Sigmoid colon (tissue), 7 donors: ENCODE results near the gene OSBP2. TPM values are rescaled to one million over a fixed set of nuclear protein-coding genes. Genes with fewer than 3 reads are reported as not detected.

Experiments
- DNase-seq: peaks from one replicate; pipeline ENCODE4 v3.0.0-alpha.2; 2019
- H3K27ac ChIP-seq, 4 donors: fragments of 200-600 bp; sonication (generic); one replicate each; pipeline ENCODE4 v1.5.1; 2016 to 2019; ENCODE audit warnings: mild to moderate bottlenecking in 1 of 4
- H3K27me3 ChIP-seq, 3 donors: fragments of 200-600 bp; sonication (generic); one replicate each; pipeline ENCODE4 v1.5.1; 2019; ENCODE audit warnings: mild to moderate bottlenecking in 1 of 3
- H3K36me3 ChIP-seq, 4 donors: fragments of 200-600 bp; sonication (generic); one replicate each; pipeline ENCODE4 v1.5.1; 2016 to 2019
- H3K4me1 ChIP-seq, 4 donors: fragments of 200-600 bp; sonication (generic); one replicate each; pipeline ENCODE4 v1.5.1; 2017 to 2019
- H3K4me3 ChIP-seq, 4 donors: fragments of 200-600 bp; sonication (generic); one replicate each; pipeline ENCODE4 v1.5.1; 2017 to 2019; ENCODE audit warnings: mild to moderate bottlenecking in 2 of 4, moderate library complexity in 1 of 4
- H3K9me3 ChIP-seq, 4 donors: fragments of 200-600 bp in 3 of 4; sonication (generic) in 3 of 4; one replicate each; pipeline versions ENCODE4 v1.5.1 to v1.6.1; 2013 to 2019
- EP300 ChIP-seq, 4 donors: sonication (generic); formaldehyde crosslinking; IDR thresholded peaks; one replicate each; pipeline ENCODE4 v1.6.1; 2017; ENCODE audit warnings: antibody characterized with exemption in 4 of 4
- POLR2A ChIP-seq, 2 donors: fragments of 450-650 bp; IDR thresholded peaks; one replicate each; pipeline ENCODE4 v1.6.1; 2016; ENCODE audit warnings: antibody characterized with exemption in 2 of 2, mild to moderate bottlenecking in 2 of 2, moderate library complexity in 2 of 2
- POLR2AphosphoS5 ChIP-seq, 4 donors: sonication (generic); formaldehyde crosslinking; IDR thresholded peaks; one replicate each; pipeline ENCODE4 v1.6.1; 2017; ENCODE audit warnings: antibody characterized with exemption in 4 of 4
- WGBS, 2 donors: extraction: QIAGEN DNeasy Blood & Tissue Kit; methylation state at CpG; one replicate each; pipeline ENCODE4 v1.1.7; 2013; 5-methylcytosine and 5-hydroxymethylcytosine counted together
- intact Hi-C: fragments of 100-400 bp; cut with DNase I; formaldehyde crosslinking; loops from one replicate; pipeline ENCODE4 v1.15.1; 2023
- polyA plus RNA-seq, 3 donors: library from polyadenylated mRNA; stranded (reverse); fragments of 200-250 nt; gene quantifications; one replicate each; pipeline ENCODE4 v1.2.3, GENCODE V29; 2013
- total RNA-seq, 4 donors: library from RNA; depleted of rRNA; stranded (reverse); fragments of >200 nt; gene quantifications; one replicate each; pipeline ENCODE4 v1.1.0, GENCODE V29; 2016
- TF ChIP-seq, protein P1 (sequence below), 4 experiments: fragments of 450-650 bp in 3 of 4; fragments of 200-600 bp in 1 of 4; IDR thresholded peaks; one replicate each; pipeline ENCODE4 v1.5.1; 2016 to 2019; ENCODE audit warnings: antibody characterized with exemption in 4 of 4, mild to moderate bottlenecking in 3 of 4, moderate library complexity in 2 of 4
- donor health status: healthy with polysubstance abuse.
- donor health status: Bipolar disorder and iron deficiency.
- donor health status: healthy.

OSBP2 gene
- total and polyA plus RNA-seq, 7 donors, result 1.2 to 3.0 (median 1.6) TPM

DNA sequence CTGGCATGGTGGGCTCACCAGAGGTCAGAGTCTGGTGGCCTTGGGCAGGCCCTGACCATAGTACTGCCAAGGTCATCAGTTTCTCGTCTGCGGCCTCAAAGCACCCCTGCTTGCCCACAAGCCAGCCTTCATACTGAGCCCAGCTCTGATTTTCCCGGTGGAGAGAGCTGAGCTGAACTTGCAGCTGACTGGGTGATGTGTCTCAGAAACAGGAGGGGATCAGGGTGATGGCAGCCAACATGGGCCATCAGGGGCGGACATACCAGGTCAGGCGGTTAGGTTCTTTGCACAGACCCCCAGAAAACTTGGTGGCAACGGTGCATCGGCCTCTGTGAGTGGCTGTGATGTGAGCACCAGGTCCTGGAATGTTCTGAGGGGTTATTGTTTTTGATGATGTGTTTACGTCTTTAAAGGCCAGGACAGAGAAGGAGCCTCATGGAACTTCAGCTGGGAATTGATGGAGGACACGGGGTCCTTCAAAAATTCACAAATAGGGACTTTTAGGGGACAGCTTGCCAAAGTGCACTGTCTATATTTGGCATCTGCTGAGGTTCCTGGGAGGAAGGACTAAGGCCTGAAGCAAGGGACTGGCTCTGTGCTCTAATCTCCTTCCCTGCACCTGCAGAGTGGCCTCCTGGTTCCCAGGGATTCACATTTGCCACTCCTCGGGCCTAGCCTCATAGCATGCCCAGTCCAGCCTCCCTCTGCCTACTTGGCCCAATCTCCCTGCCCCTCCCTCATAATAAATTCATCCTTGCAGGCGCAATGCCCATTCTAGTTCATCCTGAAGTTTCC lies 131.2 kb downstream of the OSBP2 start:
- H3K9me3 ChIP-seq, result no peaks in the 10 kb centered on the region
- intact Hi-C loops, result no loop called here
- DNase-seq, result no peak
- TF ChIP-seq POLR2AphosphoS5 (IDR thresholded peaks at IDR 0.05) (no peak), EP300 (IDR thresholded peaks at IDR 0.05) (no peak), POLR2A (IDR thresholded peaks at IDR 0.05) (no peak)
- TF ChIP-seq, protein P1, sequence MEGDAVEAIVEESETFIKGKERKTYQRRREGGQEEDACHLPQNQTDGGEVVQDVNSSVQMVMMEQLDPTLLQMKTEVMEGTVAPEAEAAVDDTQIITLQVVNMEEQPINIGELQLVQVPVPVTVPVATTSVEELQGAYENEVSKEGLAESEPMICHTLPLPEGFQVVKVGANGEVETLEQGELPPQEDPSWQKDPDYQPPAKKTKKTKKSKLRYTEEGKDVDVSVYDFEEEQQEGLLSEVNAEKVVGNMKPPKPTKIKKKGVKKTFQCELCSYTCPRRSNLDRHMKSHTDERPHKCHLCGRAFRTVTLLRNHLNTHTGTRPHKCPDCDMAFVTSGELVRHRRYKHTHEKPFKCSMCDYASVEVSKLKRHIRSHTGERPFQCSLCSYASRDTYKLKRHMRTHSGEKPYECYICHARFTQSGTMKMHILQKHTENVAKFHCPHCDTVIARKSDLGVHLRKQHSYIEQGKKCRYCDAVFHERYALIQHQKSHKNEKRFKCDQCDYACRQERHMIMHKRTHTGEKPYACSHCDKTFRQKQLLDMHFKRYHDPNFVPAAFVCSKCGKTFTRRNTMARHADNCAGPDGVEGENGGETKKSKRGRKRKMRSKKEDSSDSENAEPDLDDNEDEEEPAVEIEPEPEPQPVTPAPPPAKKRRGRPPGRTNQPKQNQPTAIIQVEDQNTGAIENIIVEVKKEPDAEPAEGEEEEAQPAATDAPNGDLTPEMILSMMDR (IDR thresholded peaks at IDR 0.05), result no peak
- H3K27me3 ChIP-seq, result peaks cover 0 to 42% (median 22%) of the 10 kb centered on the region in 3 donors
- H3K4me3 ChIP-seq, result no peak overlapping the region
- H3K27ac ChIP-seq, result no peak overlapping the region
- peaks cover 0 to 23% (median 13%) of the 10 kb centered on the region in 4 donors for H3K4me1 ChIP-seq
- H3K36me3 ChIP-seq, result no peaks in the 10 kb centered on the region
- 85 to 88% methylated on average over 11 of the region's 11 CpGs for WGBS, 2 donors

DNA sequence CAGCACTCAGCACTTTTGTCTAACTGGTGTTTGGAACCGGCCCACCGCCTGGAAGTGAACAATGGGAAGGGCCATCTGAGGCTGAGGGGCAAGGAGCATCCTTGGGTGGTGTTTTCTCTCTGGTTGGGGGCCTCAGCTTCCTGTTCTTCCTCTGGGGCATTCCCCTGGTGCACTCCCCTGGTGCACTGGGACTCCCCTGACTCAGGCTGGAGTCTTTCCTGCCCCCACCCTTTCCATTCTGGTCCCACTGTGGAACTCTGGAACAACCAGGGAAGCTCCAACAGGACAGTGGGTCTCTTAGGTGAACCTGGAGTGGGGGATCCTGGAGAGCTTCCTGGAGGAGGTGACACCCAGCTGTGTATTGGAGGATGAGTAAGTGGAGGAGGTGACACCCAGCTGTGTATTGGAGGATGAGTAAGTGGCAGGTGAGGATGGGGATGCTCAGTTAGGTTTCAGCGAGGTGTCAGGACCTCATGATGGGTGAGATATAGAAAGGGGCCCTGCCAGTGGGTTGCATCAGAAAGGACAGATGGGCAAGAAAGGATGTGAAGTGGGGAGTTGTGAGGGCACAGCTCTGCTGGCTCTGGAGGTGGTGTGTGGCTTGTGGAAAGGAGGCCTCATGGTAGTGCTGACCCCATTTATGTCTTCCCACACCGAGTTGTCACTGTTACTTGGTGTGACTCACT lies 132.1 kb downstream of the OSBP2 start:
- peaks cover 0 to 33% (median 13%) of the 10 kb centered on the region in 3 donors for H3K27me3 ChIP-seq
- no peaks in the 10 kb centered on the region for H3K36me3 ChIP-seq
- H3K27ac ChIP-seq, result no peak overlapping the region
- no peak for TF ChIP-seq POLR2A (IDR thresholded peaks at IDR 0.05)
- no peak for TF ChIP-seq POLR2AphosphoS5 (IDR thresholded peaks at IDR 0.05)
- TF ChIP-seq, protein P1 (IDR thresholded peaks at IDR 0.05), result no peak
- no peak for TF ChIP-seq EP300 (IDR thresholded peaks at IDR 0.05)
- WGBS, 2 donors, result 89 to 93% methylated on average over 4 of the region's 4 CpGs
- H3K4me1 ChIP-seq, result peaks cover 0 to 27% (median 14%) of the 10 kb centered on the region in 4 donors
- H3K9me3 ChIP-seq, result no peaks in the 10 kb centered on the region
- DNase-seq, result no peak
- intact Hi-C loops, result no loop called here
- H3K4me3 ChIP-seq, result no peak overlapping the region

DNA sequence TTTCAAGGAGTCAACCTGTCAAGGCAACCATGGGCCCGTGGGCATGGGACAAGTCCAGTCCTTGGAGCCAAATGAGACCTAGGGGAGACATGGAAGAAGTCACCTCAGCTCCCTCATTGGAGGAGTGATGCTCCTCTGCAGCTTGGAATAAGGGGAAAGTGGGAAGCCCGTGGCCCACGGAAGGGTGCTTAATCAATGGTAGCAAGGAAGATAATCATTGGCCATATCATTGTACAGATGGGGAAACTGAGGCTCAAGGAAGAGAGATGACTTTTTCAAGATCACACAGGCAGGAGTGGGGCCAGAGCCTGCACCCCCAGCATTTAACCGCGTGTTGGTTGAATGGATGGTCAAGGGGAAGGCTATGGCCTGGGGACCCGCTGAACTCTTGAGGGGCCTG lies 133.0 kb downstream of the OSBP2 start:
- H3K9me3 ChIP-seq, result no peaks in the 10 kb centered on the region
- H3K4me1 ChIP-seq, result peaks cover 0 to 19% (median 5%) of the 10 kb centered on the region in 4 donors
- TF ChIP-seq, protein P1 (IDR thresholded peaks at IDR 0.05), result no peak
- TF ChIP-seq EP300 (IDR thresholded peaks at IDR 0.05) (no peak), POLR2AphosphoS5 (IDR thresholded peaks at IDR 0.05) (no peak), POLR2A (IDR thresholded peaks at IDR 0.05) (no peak)
- 91 to 93% methylated on average over 6 of the region's 6 CpGs for WGBS, 2 donors
- H3K4me3 ChIP-seq, result no peak overlapping the region
- no peak overlapping the region for H3K27ac ChIP-seq
- intact Hi-C loops, result no loop called here
- peaks cover 0 to 25% (median 5%) of the 10 kb centered on the region in 3 donors for H3K27me3 ChIP-seq
- DNase-seq, result no peak
- no peaks in the 10 kb centered on the region for H3K36me3 ChIP-seq

DNA sequence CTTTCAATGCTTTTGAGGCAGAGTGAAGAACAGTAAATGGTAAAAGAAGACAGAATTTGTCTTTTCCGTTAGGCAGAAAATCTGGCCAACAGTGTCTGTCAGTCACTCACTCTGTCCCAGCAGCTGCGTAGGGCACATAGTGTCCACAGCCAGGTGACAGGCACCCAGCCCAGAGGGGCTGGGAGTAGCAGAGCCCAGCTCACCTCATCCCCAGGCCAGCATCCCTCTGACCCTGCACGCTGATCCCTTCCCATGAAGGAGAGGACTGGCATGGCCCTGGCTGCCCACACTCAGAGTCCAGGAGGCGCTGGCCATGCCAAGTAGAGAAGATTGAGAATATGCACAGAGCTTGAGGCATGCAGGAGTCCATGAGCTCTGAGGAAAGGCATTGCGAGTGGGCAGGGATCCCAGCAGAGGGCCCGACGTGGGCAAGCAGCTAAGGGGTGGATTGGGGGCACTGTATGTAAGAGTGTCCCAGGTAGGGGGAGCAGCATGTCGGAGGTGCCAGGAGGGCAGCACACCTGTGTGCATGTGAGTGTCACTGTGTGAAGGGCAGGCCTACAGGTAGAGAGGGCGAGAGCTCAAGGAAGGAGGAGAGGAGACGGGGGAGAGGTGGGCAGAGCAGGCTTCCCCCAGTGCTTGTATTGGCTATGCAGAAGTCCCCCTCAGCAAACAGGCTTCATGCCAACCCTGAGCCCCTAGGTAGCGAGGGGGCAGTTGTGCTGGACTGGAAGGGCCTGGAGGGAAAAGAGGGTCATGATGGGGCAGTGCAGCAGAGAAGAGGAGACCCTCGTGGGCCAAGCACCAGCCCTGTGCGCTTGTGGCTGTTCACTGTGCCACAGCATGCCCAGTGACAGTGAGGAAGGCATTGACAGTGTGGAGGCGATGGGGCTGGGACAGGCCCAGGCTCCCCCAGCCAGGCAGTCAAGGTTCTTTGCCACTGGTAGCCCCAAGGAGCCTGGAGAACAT lies 133.8 kb downstream of the OSBP2 start:
- WGBS, 2 donors, result 91 to 94% methylated on average over 14 of the region's 14 CpGs

More for the DNA sequence above, 133.8 kb downstream of the OSBP2 start:
- Histone ChIP-seq H3K4me3 (no peak overlapping the region), H3K27me3 (peaks cover 0 to 16% (median 0%) of the 10 kb centered on the region in 3 donors), H3K9me3 (no peaks in the 10 kb centered on the region), H3K36me3 (no peaks in the 10 kb centered on the region), H3K4me1 (peaks cover 0 to 16% (median 3%) of the 10 kb centered on the region in 4 donors), H3K27ac (no peak overlapping the region)
- intact Hi-C loops, result no loop called here
- DNase-seq, result no peak
- TF ChIP-seq POLR2AphosphoS5 (IDR thresholded peaks at IDR 0.05), result no peak
- no peak for TF ChIP-seq EP300 (IDR thresholded peaks at IDR 0.05)
- TF ChIP-seq, protein P1 (IDR thresholded peaks at IDR 0.05), result no peak
- TF ChIP-seq POLR2A (IDR thresholded peaks at IDR 0.05), result no peak
